NCI-H524 treated with DMSO at 0.1 percent for 48 hours (cell line): ENCODE results near the gene CLCA4.

ENCODE experiments used
- DNase-seq: peaks from one replicate; lab custom pipeline; 2025; lab: John Stamatoyannopoulos, UW

CLCA4 gene

GRCh38 chr1:86618358-86618757, 71.5 kb downstream of the CLCA4 start:
- DNase-seq: no peak

GRCh38 chr1:86619313-86619712, 72.4 kb downstream of the CLCA4 start:
- no peak for DNase-seq

GRCh38 chr1:86621286-86621685, 74.4 kb downstream of the CLCA4 start:
- DNase-seq: no peak
